HG03039 (cell line): ENCODE results near the gene GPHN.
"Not testable (repeated sequence)": the region's sequence is repeated elsewhere in the genome, so short reads cannot be mapped to it uniquely, and the experiment has no call there.

Experiments
- ATAC-seq: cut with Tn5 transposase; IDR thresholded peaks from one replicate; pipeline ENCODE4 v1.9.1; 2021; ENCODE audit warnings: mild to moderate bottlenecking, moderate library complexity; ENCODE audit not compliant: unreplicated experiment

GPHN gene

GRCh38 chr14:67016856-67017255 is 508.9 kb downstream of the GPHN start:
- no peak for ATAC-seq

- no peak for ATAC-seq
Observed at GRCh38 chr14:67018720-67019119, 510.8 kb downstream of the GPHN start.

- ATAC-seq, result no peak
Observed at GRCh38 chr14:67019796-67020195, 511.8 kb downstream of the GPHN start.

- ATAC-seq, result no peak
Observed at GRCh38 chr14:67031920-67032774, 524.2 kb downstream of the GPHN start.

GRCh38 chr14:67045440-67045839 is 537.5 kb downstream of the GPHN start:
- ATAC-seq, result no peak

GRCh38 chr14:67050896-67051295 is 542.9 kb downstream of the GPHN start:
- no peak for ATAC-seq

- ATAC-seq, result no peak
Observed at GRCh38 chr14:67056684-67057083, 548.7 kb downstream of the GPHN start.

- no peak for ATAC-seq
Observed at GRCh38 chr14:67059596-67059995, 551.6 kb downstream of the GPHN start.

GRCh38 chr14:67060546-67060945 is 552.6 kb downstream of the GPHN start:
- no peak for ATAC-seq

- ATAC-seq, result not testable (repeated sequence)
Observed at GRCh38 chr14:67067070-67067814, 559.3 kb downstream of the GPHN start.

- no peak for ATAC-seq
Observed at GRCh38 chr14:67068251-67068650, 560.3 kb downstream of the GPHN start.

- ATAC-seq, result no peak
Observed at GRCh38 chr14:67071506-67071905, 563.6 kb downstream of the GPHN start.

- no peak for ATAC-seq
Observed at GRCh38 chr14:67077921-67078320, 570.0 kb downstream of the GPHN start.

GRCh38 chr14:67079846-67080245 is 571.9 kb downstream of the GPHN start:
- no peak for ATAC-seq

- no peak for ATAC-seq
Observed at GRCh38 chr14:67108230-67108629, 600.3 kb downstream of the GPHN start.

GRCh38 chr14:67111022-67111421 is 603.1 kb downstream of the GPHN start:
- no peak for ATAC-seq

GRCh38 chr14:67112344-67112743 is 604.4 kb downstream of the GPHN start:
- ATAC-seq, result no peak

GRCh38 chr14:67127174-67127573 is 619.2 kb downstream of the GPHN start:
- no peak for ATAC-seq

GRCh38 chr14:67129768-67130167 is 621.8 kb downstream of the GPHN start:
- no peak for ATAC-seq

- ATAC-seq, result no peak
Observed at GRCh38 chr14:67131691-67132090, 623.7 kb downstream of the GPHN start.

GRCh38 chr14:67133144-67133543 is 625.2 kb downstream of the GPHN start:
- ATAC-seq, result no peak
